Activated CD4-positive, CD25-positive, alpha-beta regulatory T cell treated with anti-CD3 and anti-CD28 coated beads, Interleukin-2, amount 50 U/mL, for 24 hours (primary cell): ENCODE measurements around the gene RHOF.

Experiments
- ATAC-seq, 2 donors: fragments of 150-1000 bp; cut with Tn5 transposase; one replicate each; pipeline ENCODE4 v1.10.0; 2021; ENCODE audit warnings: mild to moderate bottlenecking in 1 of 2, moderate library complexity in 1 of 2

The RHOF gene

GRCh38 chr12:121819212-121819949, 25.9 kb upstream of the RHOF start:
- ATAC-seq: no peak

DNA sequence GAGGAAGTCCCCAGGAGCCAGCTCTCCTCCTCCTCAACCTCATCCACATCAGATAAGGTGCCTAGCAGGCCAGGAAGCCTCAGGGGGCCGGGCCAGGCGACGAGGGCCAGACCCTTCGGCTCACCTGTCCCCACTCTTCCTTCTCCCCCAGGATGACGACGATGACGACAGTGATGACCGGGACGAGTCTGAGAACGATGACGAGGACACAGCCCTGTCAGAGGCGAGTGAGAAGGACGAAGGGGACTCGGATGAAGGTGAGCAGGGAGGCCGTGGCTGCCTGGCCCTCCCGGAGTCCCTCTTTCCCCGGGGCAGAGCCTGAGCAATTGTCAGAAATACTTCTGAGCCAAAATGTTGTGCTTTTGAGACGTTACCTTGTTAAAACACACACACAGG, 24.2 kb upstream of the RHOF start:
- ATAC-seq: no peak

GRCh38 chr12:121816925-121817647, 23.6 kb upstream of the RHOF start:
- ATAC-seq: no peak

GRCh38 chr12:121815263-121815662, 21.8 kb upstream of the RHOF start:
- ATAC-seq: no peak

DNA sequence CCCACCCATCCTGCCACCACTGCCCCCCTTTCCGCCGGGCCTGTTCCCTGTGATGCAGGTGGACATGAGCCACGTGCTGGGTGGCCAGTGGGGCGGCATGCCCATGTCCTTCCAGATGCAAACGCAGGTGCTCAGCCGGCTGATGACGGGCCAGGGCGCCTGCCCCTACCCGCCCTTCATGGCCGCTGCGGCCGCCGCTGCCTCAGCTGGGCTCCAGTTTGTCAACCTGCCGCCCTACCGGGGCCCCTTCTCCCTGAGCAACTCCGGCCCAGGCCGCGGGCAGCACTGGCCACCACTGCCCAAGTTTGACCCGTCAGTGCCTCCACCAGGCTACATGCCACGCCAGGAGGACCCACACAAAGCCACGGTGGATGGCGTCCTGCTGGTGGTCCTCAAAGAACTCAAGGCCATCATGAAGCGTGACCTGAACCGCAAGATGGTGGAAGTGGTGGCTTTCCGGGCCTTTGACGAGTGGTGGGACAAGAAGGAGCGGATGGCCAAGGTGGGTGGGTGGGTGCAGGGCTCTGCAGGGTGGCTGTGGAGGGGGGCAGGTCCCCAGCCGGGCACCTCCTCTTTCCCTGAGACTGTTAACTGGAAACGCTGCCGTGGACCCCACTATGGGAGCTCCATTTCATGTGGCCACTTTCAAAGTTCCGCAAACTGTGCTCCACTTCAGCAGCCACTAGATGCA, 21.1 kb upstream of the RHOF start:
- no peak for ATAC-seq

GRCh38 chr12:121813951-121814350, 20.5 kb upstream of the RHOF start:
- ATAC-seq: no peak

GRCh38 chr12:121812921-121813896, 19.7 kb upstream of the RHOF start:
- ATAC-seq: no peak

DNA sequence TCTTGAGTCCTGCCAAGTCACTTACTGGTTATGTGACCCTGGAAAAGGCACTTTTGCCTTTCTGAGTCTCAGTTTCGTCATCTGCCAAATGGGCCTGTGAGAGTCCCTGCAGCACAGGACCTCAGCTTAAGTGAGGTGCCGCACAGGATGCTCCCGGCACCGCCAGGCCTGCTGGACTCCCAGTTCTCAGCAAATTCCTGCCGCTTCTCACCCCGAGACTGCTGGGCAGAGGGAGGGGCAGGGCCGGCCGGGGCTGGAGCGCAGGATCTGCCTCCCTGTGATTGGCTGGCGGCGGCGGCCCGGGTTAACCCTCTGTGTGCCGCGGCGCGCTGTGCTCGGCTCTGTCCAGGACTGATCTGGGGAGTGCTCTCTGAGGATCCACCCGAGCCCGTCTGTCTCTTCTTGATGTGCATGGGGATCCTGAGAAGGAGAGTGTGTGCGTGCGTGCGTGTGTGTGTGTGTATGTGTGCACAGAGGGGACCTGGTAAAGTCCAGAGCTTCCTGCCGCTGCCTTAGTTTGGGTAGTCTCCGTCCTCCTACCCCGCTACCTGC, 18.9 kb upstream of the RHOF start:
- ATAC-seq: peak; percentile 59 to 77

DNA sequence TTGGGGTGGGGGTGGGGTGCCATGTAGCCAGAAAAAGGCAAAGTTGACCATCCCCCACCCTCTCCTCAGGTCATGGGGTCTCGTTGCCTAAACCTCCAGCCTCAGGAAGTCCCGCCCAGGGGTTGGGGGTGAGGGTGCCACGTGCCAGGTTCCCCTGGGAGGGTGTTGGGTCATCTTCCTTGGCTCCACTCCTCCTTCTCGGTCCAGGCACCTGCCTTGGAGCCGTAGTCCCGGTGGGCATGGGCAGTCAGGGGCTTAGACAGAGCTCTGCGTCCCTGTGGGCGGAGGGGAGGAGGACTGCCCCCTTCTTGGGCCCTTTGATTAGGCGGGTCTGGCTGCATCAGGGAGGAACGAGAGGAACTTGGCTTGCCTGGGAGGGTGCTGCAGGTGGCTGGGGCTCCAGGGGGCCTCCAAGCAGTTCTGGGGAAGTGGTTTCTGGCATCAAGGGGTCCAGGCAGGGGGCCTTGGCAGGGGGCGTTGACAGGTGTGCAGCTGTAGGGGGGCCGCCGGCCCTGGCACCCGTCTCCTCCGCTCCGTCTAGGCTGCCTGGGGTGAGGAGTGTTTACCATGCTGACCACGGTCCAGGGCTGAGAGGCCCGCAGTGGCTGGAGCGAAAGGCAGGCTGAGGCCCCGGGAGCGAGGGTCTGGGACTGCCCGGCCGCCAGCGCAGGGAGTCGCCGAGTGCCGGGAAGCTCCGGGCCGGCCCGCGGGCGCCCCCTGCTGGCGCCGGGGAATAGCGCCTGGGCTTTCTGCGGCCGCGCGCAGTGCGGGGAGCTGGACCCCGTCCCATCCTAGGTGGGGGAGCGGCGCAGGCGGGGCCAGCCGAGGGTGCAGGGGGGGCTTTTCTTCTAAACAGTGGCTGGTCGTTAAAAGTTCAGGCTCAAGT, 18.2 kb upstream of the RHOF start:
- peak; percentile 86 to 89 for ATAC-seq

GRCh38 chr12:121810833-121811433, 17.4 kb upstream of the RHOF start:
- no peak for ATAC-seq

GRCh38 chr12:121810234-121810817, 16.8 kb upstream of the RHOF start:
- ATAC-seq: no peak

DNA sequence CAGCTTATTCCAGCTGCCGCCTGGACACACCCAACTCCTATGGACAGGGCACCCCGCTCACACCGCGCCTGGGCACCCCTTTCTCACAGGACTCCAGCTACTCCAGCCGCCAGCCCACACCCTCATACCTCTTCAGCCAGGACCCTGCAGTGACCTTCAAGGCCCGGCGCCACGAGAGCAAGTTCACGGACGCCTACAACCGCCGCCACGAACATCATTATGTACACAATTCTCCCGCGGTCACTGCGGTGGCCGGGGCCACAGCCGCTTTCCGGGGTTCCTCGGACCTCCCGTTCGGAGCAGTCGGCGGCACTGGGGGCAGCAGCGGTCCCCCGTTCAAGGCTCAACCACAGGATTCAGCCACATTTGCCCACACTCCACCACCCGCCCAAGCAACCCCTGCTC, 16.2 kb upstream of the RHOF start:
- no peak for ATAC-seq

GRCh38 chr12:121808623-121809022, 15.1 kb upstream of the RHOF start:
- ATAC-seq: no peak

DNA sequence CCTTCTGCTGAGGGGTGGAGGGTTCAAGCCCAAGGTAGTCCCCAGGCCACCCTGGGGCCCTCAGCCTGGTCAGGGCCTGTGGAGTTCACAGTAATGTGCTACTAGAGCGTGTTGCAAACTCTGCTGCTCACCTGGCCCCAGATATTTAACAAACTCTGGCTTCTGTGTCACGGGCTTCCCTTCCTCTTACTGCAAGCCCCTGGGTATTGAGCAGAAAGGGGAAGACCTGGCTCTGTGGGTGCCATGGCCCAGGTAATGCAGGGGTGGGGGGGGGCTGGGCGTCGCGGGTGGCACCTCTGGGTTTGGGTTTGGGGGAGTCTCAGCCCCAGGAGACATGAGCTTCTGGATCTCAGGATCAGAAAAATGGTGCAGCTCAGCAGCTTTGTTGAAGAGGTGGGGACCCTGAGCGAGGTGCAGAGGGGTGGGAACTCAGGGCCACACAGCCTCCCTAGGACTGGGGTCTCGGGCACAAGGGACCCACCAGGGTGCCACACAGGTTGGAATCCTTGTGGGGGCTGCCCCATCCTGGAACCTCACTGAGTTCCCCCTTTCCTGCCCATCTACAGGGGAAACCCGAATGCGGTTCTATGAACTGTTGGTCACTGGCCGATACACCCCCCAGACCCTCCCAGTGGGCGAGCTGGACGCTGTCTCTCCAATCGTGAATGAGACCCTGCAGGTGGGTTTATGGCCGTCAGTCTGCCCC, 14.3 kb upstream of the RHOF start:
- ATAC-seq: no peak

DNA sequence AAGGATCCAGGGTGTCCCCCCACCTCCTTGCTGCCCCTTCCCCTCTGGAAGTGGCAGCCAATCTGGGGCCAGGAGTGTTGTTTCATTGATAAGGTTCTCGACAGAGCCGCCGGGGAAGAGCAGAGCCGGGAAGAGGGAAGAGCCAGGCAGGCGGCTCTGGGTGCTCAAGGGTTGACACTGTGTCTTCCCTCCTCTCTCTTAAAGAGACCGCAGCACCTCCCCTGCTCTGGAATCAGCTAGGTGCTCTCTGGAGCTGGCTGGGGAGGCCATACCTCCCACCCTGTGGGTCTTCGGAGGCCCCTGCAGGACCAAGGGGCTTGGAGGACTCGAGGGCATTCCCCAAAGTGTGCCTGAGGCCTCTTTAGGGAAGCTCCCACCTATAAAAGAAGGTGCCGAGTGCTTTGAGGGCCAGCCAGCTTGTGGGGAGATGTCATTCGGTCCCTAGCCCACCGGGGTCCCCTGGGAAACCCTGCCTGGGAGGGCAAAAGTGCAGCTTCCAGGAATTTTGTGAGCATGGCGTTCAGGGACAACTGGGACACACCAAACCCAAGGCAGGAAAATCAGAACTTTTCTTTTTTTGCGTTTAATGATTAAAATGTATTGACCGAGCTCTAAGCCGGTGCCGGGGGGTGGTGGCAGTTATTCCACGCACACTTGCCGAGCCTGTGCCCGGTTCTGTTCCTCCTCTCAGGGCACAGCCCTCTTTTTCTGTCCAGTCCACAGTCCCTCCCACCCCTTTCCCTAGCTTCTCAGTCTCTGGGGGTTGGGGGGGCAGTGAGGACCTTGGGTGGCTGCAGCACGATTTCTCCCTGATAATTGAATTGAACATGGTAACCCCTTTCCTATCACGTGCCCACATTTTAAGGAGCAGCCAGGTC, 13.3 kb upstream of the RHOF start:
- no peak for ATAC-seq

- no peak for ATAC-seq
These were observed 12.6 kb upstream of the RHOF start for GRCh38 chr12:121806009-121806545.

DNA sequence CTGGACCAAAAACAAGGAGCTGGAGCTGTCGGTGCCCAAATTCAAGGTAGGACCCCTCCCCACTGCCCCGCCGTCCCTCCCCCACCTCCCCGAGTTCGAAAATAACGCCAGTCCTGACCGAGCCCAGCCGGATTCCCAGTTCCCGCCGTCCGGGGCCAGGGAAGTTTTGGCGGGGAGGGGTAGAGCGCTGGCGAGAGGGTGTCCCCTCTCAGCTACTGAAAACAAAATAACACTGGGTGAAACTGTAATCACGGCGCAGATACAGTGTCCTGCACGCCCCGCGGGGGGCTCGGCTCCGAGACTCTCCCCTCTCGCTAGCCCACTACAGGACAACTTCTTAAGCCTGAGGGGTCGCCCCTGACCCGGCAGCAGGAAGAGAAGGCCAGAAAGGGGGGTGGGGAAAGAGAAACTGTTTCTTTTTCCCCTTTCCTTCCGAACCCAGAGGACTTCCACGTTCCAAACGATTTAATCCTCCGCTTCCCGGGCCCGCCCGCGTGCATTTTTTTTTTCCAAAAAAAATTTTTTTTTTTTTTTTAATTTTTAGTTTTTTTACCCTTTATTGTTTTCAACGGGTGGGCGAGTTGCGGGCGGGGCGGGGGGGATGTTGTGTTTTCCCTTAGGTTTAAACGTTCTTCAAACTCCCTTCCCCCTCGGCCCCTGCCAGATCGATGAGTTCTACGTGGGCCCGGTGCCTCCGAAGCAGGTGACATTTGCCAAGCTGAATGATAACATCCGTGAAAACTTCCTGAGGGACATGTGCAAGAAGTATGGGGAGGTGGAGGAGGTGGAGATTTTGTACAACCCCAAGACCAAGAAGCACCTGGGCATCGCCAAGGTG, 11.9 kb upstream of the RHOF start:
- ATAC-seq: no peak
